Muscle of leg (tissue), 9 donors: ENCODE measurements around the gene RASA3. TPM values are rescaled to one million over a fixed set of nuclear protein-coding genes. Genes with fewer than 3 reads are reported as not detected.

ENCODE experiments used
- polyA plus RNA-seq, 8 donors: library from polyadenylated mRNA; unstranded; fragments of 120-200 nt; gene quantifications; one replicate each; pipeline versions ENCODE4 v1.2.1 to v1.2.3, GENCODE V29; 2013; ENCODE audit warnings: inconsistent platforms in 1 of 8, low replicate concordance in 1 of 8; ENCODE audit not compliant: insufficient read length in 8 of 8, insufficient read depth in 1 of 8
- total RNA-seq: library from RNA; stranded (reverse); fragments of 120-200 nt; gene quantifications from one replicate; pipeline ENCODE4 v1.2.4, GENCODE V29; 2013

RASA3 gene
- total and polyA plus RNA-seq, 9 donors, result 15.9 to 27.2 (median 21.6) TPM

Other genes with a start within 250 kb of the RASA3 start
- 0.09 TPM for gene C13orf46, start 158.5 kb downstream of the RASA3 start, total RNA-seq
- under 1 TPM; 0.14 to 0.56 (median 0.29) TPM for gene C13orf46, start 158.5 kb downstream of the RASA3 start, polyA plus RNA-seq
- not detected for gene CFAP97D2, start 46.6 kb upstream of the RASA3 start, total RNA-seq
- not detected for gene CFAP97D2, start 46.6 kb upstream of the RASA3 start, polyA plus RNA-seq
- 50.4 TPM for gene CDC16, start 102.3 kb upstream of the RASA3 start, total RNA-seq
- 10 to 100 TPM; 57.5 to 82.2 (median 68.3) TPM for gene CDC16, start 102.3 kb upstream of the RASA3 start, polyA plus RNA-seq
- 39.6 TPM for gene UPF3A, start 149.0 kb upstream of the RASA3 start, total RNA-seq
- gene UPF3A, start 149.0 kb upstream of the RASA3 start, polyA plus RNA-seq, result 100 to 1,000 TPM in 2 of 8 donors, 10 to 100 TPM in 6; 48.5 to 116 (median 66.7) TPM
- 6.8 TPM for gene CHAMP1, start 181.9 kb upstream of the RASA3 start, total RNA-seq
- gene CHAMP1, start 181.9 kb upstream of the RASA3 start, polyA plus RNA-seq, result 10 to 100 TPM; 12.6 to 22.7 (median 15.8) TPM